ENCODE results near the gene RHBDD2. TPM values are rescaled to one million over a fixed set of nuclear protein-coding genes. Genes with fewer than 3 reads are reported as not detected.

Gene RHBDD2
- total and polyA plus RNA-seq, 2 donors (not counting 1 experiment from before 2014, with no cell fraction given): 16.7 to 24.5 TPM

DNA sequence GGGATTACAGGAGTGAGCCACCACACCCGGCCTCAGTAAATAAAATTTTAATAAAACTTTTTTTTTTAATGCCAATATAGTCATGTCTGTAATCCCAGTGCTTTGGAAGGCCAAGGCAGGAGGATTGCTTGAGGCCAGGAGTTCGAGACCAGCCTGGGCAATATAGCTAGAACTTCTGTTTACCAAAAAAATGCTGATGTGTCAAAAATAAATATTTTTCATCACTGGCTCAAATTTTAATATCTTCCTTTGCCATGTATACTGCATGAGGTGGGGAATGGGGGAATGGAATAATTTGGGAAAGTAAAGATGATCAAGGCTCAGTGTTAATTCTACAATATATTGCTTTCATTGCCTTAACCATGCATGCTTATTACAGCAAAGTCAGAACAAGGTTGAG, 10.7 kb upstream of the RHBDD2 start:
- TF ChIP-seq, protein P1, sequence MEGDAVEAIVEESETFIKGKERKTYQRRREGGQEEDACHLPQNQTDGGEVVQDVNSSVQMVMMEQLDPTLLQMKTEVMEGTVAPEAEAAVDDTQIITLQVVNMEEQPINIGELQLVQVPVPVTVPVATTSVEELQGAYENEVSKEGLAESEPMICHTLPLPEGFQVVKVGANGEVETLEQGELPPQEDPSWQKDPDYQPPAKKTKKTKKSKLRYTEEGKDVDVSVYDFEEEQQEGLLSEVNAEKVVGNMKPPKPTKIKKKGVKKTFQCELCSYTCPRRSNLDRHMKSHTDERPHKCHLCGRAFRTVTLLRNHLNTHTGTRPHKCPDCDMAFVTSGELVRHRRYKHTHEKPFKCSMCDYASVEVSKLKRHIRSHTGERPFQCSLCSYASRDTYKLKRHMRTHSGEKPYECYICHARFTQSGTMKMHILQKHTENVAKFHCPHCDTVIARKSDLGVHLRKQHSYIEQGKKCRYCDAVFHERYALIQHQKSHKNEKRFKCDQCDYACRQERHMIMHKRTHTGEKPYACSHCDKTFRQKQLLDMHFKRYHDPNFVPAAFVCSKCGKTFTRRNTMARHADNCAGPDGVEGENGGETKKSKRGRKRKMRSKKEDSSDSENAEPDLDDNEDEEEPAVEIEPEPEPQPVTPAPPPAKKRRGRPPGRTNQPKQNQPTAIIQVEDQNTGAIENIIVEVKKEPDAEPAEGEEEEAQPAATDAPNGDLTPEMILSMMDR (conservative IDR thresholded peaks at IDR 0.05 in 1 of 2, IDR thresholded peaks at IDR 0.05 in 1 of 2; ENCODE audit: low read depth in 1 of 2, low read length in 2 of 2): no peak
- no peak for TF ChIP-seq EZH2 (IDR thresholded peaks at IDR 0.05; ENCODE audit: low read length, missing control alignments)
- no peaks in the 10 kb centered on the region for H3K27me3 ChIP-seq (ENCODE audit: control insufficient read depth, insufficient read depth, low read length)
- H3K36me3 ChIP-seq (ENCODE audit: control insufficient read depth, insufficient read depth, low read length): no peaks in the 10 kb centered on the region
- H3K9me3 ChIP-seq (ENCODE audit: control insufficient read depth, insufficient read depth, low read depth, low read length): no peaks in the 10 kb centered on the region
- H4K20me1 ChIP-seq (ENCODE audit: control insufficient read depth, extremely low read depth, insufficient read depth, low read length): no peaks in the 10 kb centered on the region
- no peak overlapping the region for H3K9ac ChIP-seq (ENCODE audit: insufficient read depth, low read length)
- DNase-seq (ENCODE audit: low read depth in 2 of 2): no peak
- H2AFZ ChIP-seq (ENCODE audit: low read length): no peak overlapping the region
- no peak overlapping the region for H3K4me3 ChIP-seq (replicated peaks in 1 of 4; ENCODE audit: control extremely low read depth in 1 of 4, insufficient read depth in 1 of 4, low read depth in 3 of 4, low read length in 4 of 4)
- peaks cover 3% of the 10 kb centered on the region for H3K4me1 ChIP-seq (ENCODE audit: control insufficient read depth, extremely low read depth, insufficient read depth, low read length)
- no peak overlapping the region for H3K4me2 ChIP-seq (ENCODE audit: extremely low read depth, insufficient read depth, low read length)
- no peak overlapping the region for H3K27ac ChIP-seq (ENCODE audit: insufficient read depth, low read length)
- no peaks in the 10 kb centered on the region for H3K79me2 ChIP-seq (ENCODE audit: control insufficient read depth, insufficient read depth, low read length)

- Histone ChIP-seq H4K20me1 (ENCODE audit: control insufficient read depth, extremely low read depth, insufficient read depth, low read length) (no peaks in the 10 kb centered on the region), H3K79me2 (ENCODE audit: control insufficient read depth, insufficient read depth, low read length) (no peaks in the 10 kb centered on the region), H3K9ac (ENCODE audit: insufficient read depth, low read length) (no peak overlapping the region), H3K4me3 (replicated peaks in 1 of 4; ENCODE audit: control extremely low read depth in 1 of 4, insufficient read depth in 1 of 4, low read depth in 3 of 4, low read length in 4 of 4) (no peak overlapping the region), H3K27ac (ENCODE audit: insufficient read depth, low read length) (no peak overlapping the region), H3K36me3 (ENCODE audit: control insufficient read depth, insufficient read depth, low read length) (no peaks in the 10 kb centered on the region), H3K9me3 (ENCODE audit: control insufficient read depth, insufficient read depth, low read depth, low read length) (no peaks in the 10 kb centered on the region), H2AFZ (ENCODE audit: low read length) (no peak overlapping the region), H3K4me1 (ENCODE audit: control insufficient read depth, extremely low read depth, insufficient read depth, low read length) (peaks cover 3% of the 10 kb centered on the region), H3K27me3 (ENCODE audit: control insufficient read depth, insufficient read depth, low read length) (no peaks in the 10 kb centered on the region), H3K4me2 (ENCODE audit: extremely low read depth, insufficient read depth, low read length) (no peak overlapping the region)
- no peak for TF ChIP-seq EZH2 (IDR thresholded peaks at IDR 0.05; ENCODE audit: low read length, missing control alignments)
- TF ChIP-seq, protein P1 (conservative IDR thresholded peaks at IDR 0.05 in 1 of 2, IDR thresholded peaks at IDR 0.05 in 1 of 2; ENCODE audit: low read depth in 1 of 2, low read length in 2 of 2): no peak
- DNase-seq (ENCODE audit: low read depth in 2 of 2): peak in 1 of 2 donors; percentile 84
These were observed 9.0 kb upstream of the RHBDD2 start for GRCh38 chr7:75869776-75870379.

- Histone ChIP-seq H4K20me1 (ENCODE audit: control insufficient read depth, extremely low read depth, insufficient read depth, low read length) (no peaks in the 10 kb centered on the region), H3K27me3 (ENCODE audit: control insufficient read depth, insufficient read depth, low read length) (no peaks in the 10 kb centered on the region), H3K4me2 (ENCODE audit: extremely low read depth, insufficient read depth, low read length) (no peak overlapping the region), H3K79me2 (ENCODE audit: control insufficient read depth, insufficient read depth, low read length) (no peaks in the 10 kb centered on the region), H3K36me3 (ENCODE audit: control insufficient read depth, insufficient read depth, low read length) (no peaks in the 10 kb centered on the region), H3K9me3 (ENCODE audit: control insufficient read depth, insufficient read depth, low read depth, low read length) (no peaks in the 10 kb centered on the region), H3K9ac (ENCODE audit: insufficient read depth, low read length) (no peak overlapping the region), H3K4me1 (ENCODE audit: control insufficient read depth, extremely low read depth, insufficient read depth, low read length) (peaks cover 3% of the 10 kb centered on the region), H2AFZ (ENCODE audit: low read length) (no peak overlapping the region), H3K27ac (ENCODE audit: insufficient read depth, low read length) (no peak overlapping the region), H3K4me3 (replicated peaks in 1 of 4; ENCODE audit: control extremely low read depth in 1 of 4, insufficient read depth in 1 of 4, low read depth in 3 of 4, low read length in 4 of 4) (no peak overlapping the region)
- TF ChIP-seq, protein P1 (conservative IDR thresholded peaks at IDR 0.05 in 1 of 2, IDR thresholded peaks at IDR 0.05 in 1 of 2; ENCODE audit: low read depth in 1 of 2, low read length in 2 of 2): no peak
- TF ChIP-seq EZH2 (IDR thresholded peaks at IDR 0.05; ENCODE audit: low read length, missing control alignments): no peak
- no peak for DNase-seq (ENCODE audit: low read depth in 2 of 2)
These were observed 8.2 kb upstream of the RHBDD2 start for GRCh38 chr7:75870557-75871161.

Data from fibroblast of lung (primary cell).